Measurements from ENCODE around the gene C3orf70. TPM values are rescaled to one million over a fixed set of nuclear protein-coding genes. Genes with fewer than 3 reads are reported as not detected.

C3orf70 gene
- total and polyA plus RNA-seq, 3 donors from 2014 or later, result 11.9 to 33.5 (median 21.0) TPM

DNA sequence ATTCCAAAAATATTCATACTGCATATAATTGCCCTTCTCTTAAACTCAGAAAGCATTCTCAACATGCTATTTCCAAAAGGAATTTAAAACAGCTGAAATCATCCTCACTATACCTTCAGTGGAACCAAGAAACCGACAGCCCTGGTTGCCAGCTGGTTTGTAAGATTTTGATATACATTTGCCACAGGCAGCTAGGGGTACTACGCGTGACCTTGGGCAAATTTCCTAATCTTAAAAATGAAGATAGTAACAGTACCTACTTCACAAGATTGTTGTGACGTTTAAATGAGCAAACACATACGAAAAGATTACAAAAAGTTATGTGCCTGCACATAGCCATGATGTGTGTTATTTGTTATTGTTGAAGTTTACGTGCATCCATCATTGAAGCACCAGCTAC is 7.3 kb downstream of the C3orf70 start:
- 53 to 54% methylated on average over 6 of the region's 6 CpGs for WGBS, 2 donors
- no peak for TF ChIP-seq POLR2A (IDR thresholded peaks at IDR 0.05)
- TF ChIP-seq, protein P1, sequence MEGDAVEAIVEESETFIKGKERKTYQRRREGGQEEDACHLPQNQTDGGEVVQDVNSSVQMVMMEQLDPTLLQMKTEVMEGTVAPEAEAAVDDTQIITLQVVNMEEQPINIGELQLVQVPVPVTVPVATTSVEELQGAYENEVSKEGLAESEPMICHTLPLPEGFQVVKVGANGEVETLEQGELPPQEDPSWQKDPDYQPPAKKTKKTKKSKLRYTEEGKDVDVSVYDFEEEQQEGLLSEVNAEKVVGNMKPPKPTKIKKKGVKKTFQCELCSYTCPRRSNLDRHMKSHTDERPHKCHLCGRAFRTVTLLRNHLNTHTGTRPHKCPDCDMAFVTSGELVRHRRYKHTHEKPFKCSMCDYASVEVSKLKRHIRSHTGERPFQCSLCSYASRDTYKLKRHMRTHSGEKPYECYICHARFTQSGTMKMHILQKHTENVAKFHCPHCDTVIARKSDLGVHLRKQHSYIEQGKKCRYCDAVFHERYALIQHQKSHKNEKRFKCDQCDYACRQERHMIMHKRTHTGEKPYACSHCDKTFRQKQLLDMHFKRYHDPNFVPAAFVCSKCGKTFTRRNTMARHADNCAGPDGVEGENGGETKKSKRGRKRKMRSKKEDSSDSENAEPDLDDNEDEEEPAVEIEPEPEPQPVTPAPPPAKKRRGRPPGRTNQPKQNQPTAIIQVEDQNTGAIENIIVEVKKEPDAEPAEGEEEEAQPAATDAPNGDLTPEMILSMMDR (IDR thresholded peaks at IDR 0.05), result no peak
- DNase-seq, result no peak
- no peak overlapping the region for H3K27ac ChIP-seq
- no peak overlapping the region for H3K4me3 ChIP-seq
- no peaks in the 10 kb centered on the region for H3K27me3 ChIP-seq
- no peaks in the 10 kb centered on the region for H3K4me1 ChIP-seq
- intact Hi-C loops (cut with DNase I; ENCODE audit: low total_unique reads), result no loop called here
- H3K9me3 ChIP-seq, result no peaks in the 10 kb centered on the region
- no peaks in the 10 kb centered on the region for H3K36me3 ChIP-seq (ENCODE audit: low read depth, missing control alignments)

DNA sequence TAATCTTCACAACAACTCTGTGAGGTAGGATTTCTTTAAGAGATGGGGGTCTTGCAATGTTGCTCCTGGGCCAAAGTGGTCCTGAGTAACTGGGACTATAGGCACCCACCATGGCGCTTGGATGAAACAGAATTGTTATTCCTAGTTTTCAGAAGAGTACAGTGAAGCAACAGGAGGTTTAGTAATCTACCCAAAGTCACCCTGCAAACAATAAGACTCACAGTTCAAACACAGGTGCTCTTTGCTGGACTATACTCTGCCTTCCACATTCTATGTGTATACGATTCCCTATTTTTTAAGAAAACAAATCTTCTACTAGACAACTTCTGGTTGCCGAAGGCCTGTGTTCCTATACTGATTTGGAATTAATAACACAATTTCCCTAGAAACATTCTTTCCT is 8.1 kb downstream of the C3orf70 start:
- no peaks in the 10 kb centered on the region for H3K36me3 ChIP-seq (ENCODE audit: low read depth, missing control alignments)
- H3K4me1 ChIP-seq, result no peaks in the 10 kb centered on the region
- H3K27me3 ChIP-seq, result no peaks in the 10 kb centered on the region
- 69 to 90% methylated on average over 3 of the region's 3 CpGs for WGBS, 2 donors
- intact Hi-C loops (cut with DNase I; ENCODE audit: low total_unique reads), result no loop called here
- H3K27ac ChIP-seq, result no peak overlapping the region
- no peaks in the 10 kb centered on the region for H3K9me3 ChIP-seq
- DNase-seq, result no peak
- TF ChIP-seq, protein P1 (IDR thresholded peaks at IDR 0.05), result no peak
- no peak for TF ChIP-seq POLR2A (IDR thresholded peaks at IDR 0.05)
- H3K4me3 ChIP-seq, result no peak overlapping the region

DNA sequence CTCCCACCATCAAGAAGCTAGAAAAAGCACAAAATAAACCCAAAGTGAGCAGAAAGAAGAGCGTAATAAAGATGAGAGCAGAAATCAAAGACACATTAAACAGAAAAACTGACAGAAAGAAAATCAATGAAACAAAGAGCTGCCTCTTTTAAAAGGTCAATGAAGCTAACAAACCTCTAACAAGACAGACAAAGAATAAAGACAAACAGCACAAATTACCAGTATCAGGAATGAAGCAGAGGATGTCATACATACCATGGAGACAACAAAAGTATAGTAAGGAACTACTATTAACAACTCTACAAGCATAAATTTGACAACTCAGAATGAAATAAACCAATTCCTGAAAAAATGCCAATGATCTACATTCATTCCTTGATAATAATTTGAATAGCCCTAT is 15.0 kb downstream of the C3orf70 start:
- WGBS, 2 donors, result 91 to 92% methylated on average over 1 of the region's 1 CpG
- Histone ChIP-seq H3K27me3 (no peaks in the 10 kb centered on the region), H3K36me3 (ENCODE audit: low read depth, missing control alignments) (no peaks in the 10 kb centered on the region), H3K9me3 (no peaks in the 10 kb centered on the region), H3K27ac (no peak overlapping the region), H3K4me1 (peaks cover 3% of the 10 kb centered on the region), H3K4me3 (no peak overlapping the region)
- TF ChIP-seq POLR2A (IDR thresholded peaks at IDR 0.05), result no peak
- TF ChIP-seq, protein P1 (IDR thresholded peaks at IDR 0.05), result no peak
- intact Hi-C loops (cut with DNase I; ENCODE audit: low total_unique reads), result no loop called here
- no peak for DNase-seq

DNA sequence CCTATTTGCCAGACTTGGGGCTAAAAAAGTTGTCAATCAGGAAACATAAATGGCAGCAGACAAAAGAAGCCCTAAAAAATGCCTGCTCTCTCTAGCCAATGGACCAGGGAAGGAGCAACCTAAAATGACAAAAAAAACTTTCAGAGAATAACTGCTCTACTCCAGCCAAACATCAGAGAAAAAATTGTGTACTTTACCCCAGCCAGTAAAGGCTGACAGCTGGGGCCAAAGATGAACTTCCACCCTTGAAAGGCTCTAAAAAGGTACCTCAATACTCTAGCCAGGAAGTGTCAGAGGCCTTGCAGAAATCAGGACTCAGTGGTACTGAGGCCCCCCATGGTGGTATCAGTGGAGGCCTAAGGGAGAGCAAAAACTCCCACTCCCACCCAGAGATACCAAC is 18.4 kb downstream of the C3orf70 start:
- Histone ChIP-seq H3K4me3 (no peak overlapping the region), H3K27ac (no peak overlapping the region), H3K27me3 (no peaks in the 10 kb centered on the region), H3K9me3 (no peaks in the 10 kb centered on the region), H3K36me3 (ENCODE audit: low read depth, missing control alignments) (no peaks in the 10 kb centered on the region), H3K4me1 (peaks cover 3% of the 10 kb centered on the region)
- intact Hi-C loops (cut with DNase I; ENCODE audit: low total_unique reads), result no loop called here
- DNase-seq, result no peak
- TF ChIP-seq, protein P1 (IDR thresholded peaks at IDR 0.05), result no peak
- TF ChIP-seq POLR2A (IDR thresholded peaks at IDR 0.05), result no peak

DNA sequence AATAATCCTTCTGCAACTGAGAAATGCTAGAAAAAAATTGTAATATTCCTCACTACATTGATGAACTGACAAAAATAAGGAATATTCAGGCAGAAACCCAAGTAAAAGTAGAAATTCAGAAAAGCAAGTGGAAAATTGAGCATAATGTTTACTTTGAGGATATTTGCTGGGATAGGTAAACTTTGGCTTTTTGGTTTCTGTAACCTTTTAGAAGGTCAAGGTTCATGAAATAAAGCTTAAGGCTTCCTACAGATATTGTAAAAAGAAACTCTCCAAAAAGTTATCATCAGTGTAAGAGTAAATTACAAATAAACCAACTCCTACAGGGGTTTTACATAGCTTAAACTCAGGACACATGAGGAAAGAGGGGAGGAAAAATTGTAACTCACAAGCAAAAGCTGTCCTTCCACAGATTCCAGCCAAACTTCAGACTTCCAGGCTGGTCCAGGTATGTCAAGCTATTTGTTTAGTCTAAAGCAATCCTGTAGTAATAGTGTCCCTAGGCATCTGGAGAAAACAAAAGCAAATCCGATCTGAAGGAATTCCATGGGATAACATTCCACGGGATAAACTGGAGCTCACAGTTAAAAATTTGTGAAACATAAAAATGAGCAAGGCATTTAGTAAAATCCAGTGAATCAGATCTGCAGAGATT is 21.1 kb downstream of the C3orf70 start:
- peaks cover 3% of the 10 kb centered on the region for H3K4me1 ChIP-seq
- intact Hi-C loops (cut with DNase I; ENCODE audit: low total_unique reads), result no loop called here
- 56 to 82% methylated on average over 2 of the region's 2 CpGs for WGBS, 2 donors
- H3K27me3 ChIP-seq, result no peaks in the 10 kb centered on the region
- H3K4me3 ChIP-seq, result no peak overlapping the region
- no peak overlapping the region for H3K27ac ChIP-seq
- TF ChIP-seq POLR2A (IDR thresholded peaks at IDR 0.05), result no peak
- TF ChIP-seq, protein P1 (IDR thresholded peaks at IDR 0.05), result no peak
- no peaks in the 10 kb centered on the region for H3K36me3 ChIP-seq (ENCODE audit: low read depth, missing control alignments)
- DNase-seq, result no peak
- no peaks in the 10 kb centered on the region for H3K9me3 ChIP-seq
